Lower leg skin (tissue), 4 donors: ENCODE measurements around the gene RGS4. TPM values are rescaled to one million over a fixed set of nuclear protein-coding genes. Genes with fewer than 3 reads are reported as not detected.

Source experiments
- total RNA-seq, 4 donors: library from RNA; depleted of rRNA; stranded (reverse); fragments of >200 nt; gene quantifications; one replicate each; pipeline ENCODE4 v1.1.0, GENCODE V29; 2016

RGS4 gene
- total RNA-seq, 4 donors from 2014 or later: 0.36 to 0.42 TPM; not detected in 2

Other genes with a start within 250 kb of the RGS4 start
- gene CCDC190, start 208.2 kb upstream of the RGS4 start, total RNA-seq: not detected
- 10 to 100 TPM; 16.0 to 59.0 (median 33.2) TPM for gene RGS5, start 133.6 kb downstream of the RGS4 start, total RNA-seq